ENCODE measurements around the gene TYW1B. TPM values are rescaled to one million over a fixed set of nuclear protein-coding genes. Genes with fewer than 3 reads are reported as not detected.

TYW1B gene
- total RNA-seq, 2 donors from 2014 or later, result 4.8 TPM

Other genes with a start within 250 kb of the TYW1B start
- 10 to 100 TPM; 58.8 to 63.0 TPM for gene POM121, start 96.9 kb upstream of the TYW1B start, total RNA-seq
- 1 to 10 TPM; 1.1 to 3.1 TPM for gene TRIM74, start 141.3 kb upstream of the TYW1B start, total RNA-seq
- not detected for gene SPDYE8, start 201.6 kb upstream of the TYW1B start, total RNA-seq
- gene SPDYE11, start 229.7 kb upstream of the TYW1B start, total RNA-seq, result not detected